GM12878 (cell line): ENCODE results near the gene PRRC2A. TPM values are rescaled to one million over a fixed set of nuclear protein-coding genes. Genes with fewer than 3 reads are reported as not detected.

Source experiments
- ATAC-seq: fragments of 200-7000 bp; cut with Tn5 transposase; 3 replicates; pipeline ENCODE4 v1.9.1; 2020; ENCODE audit warnings: mild to moderate bottlenecking, moderate library complexity
- BruUV-seq: library from RNA; stranded (reverse); fragments of 400-500 nt; replicated peaks from 2 replicates; lab custom pipeline; 2021; lab: Mats Ljungman, UMichigan
- CTCF ChIA-PET: fragments of 300-600 bp; sonication (Branson Sonifier 250); formaldehyde crosslinking; extraction: SDS; loops from one replicate; lab custom pipeline; 2021; ENCODE audit warnings: inconsistent platforms; lab: Yijun Ruan, JAX
- POLR2A ChIA-PET: fragments of 350-600 bp; formaldehyde crosslinking; extraction: SDS; loops from one replicate; lab custom pipeline; 2021; ENCODE audit warnings: inconsistent platforms; lab: Charles Lee
- RAD21 ChIA-PET: fragments of 300-600 bp; sonication (Branson Sonifier 250); formaldehyde crosslinking; loops from one replicate; lab custom pipeline; 2023; ENCODE audit warnings: antibody characterized with exemption; ENCODE audit not compliant: unreplicated experiment; lab: Charles Lee
- SMC1A ChIA-PET: fragments of 300-600 bp; sonication (Branson Sonifier 250); formaldehyde crosslinking; loops from one replicate; lab custom pipeline; 2023; ENCODE audit not compliant: unreplicated experiment, uncharacterized antibody; lab: Charles Lee
- DNase-seq: peaks from one replicate; pipeline ENCODE4 v3.0.0-alpha.2; 2011; ENCODE audit warnings: low read depth, low spot score
- FAIRE-seq: peaks from 3 replicates; lab custom pipeline; 2011; peaks lifted over from hg19 to GRCh38; lab: Jason Lieb, UNC
- H2AFZ ChIP-seq: 2 replicates; pipeline ENCODE4 v1.6.0; 2011; ENCODE audit warnings: low read depth, low read length, control low read depth; ENCODE audit not compliant: control insufficient read depth
- H3K27ac ChIP-seq: 2 replicates; pipeline ENCODE4 v1.5.1; 2011; ENCODE audit warnings: control low read depth; ENCODE audit not compliant: control insufficient read depth, insufficient read depth
- H3K27me3 ChIP-seq, 2 experiments: replicated peaks in 1 of 2; 2 replicates each; pipeline versions ENCODE4 v1.6.0 to v1.6.1; 2011; ENCODE audit warnings: low read length in 1 of 2; ENCODE audit not compliant: control insufficient read depth in 2 of 2, insufficient read depth in 2 of 2
- H3K36me3 ChIP-seq, 2 experiments: 2 replicates each; pipeline ENCODE4 v1.5.1; 2011; ENCODE audit warnings: low read length in 1 of 2; ENCODE audit not compliant: control insufficient read depth in 2 of 2, insufficient read depth in 2 of 2
- H3K4me1 ChIP-seq: 2 replicates; pipeline ENCODE4 v1.6.1; 2011; ENCODE audit warnings: mild to moderate bottlenecking, low read length, moderate library complexity, mixed read lengths; ENCODE audit not compliant: control insufficient read depth, insufficient read depth
- H3K4me2 ChIP-seq: 2 replicates; pipeline ENCODE4 v1.6.0; 2011; ENCODE audit warnings: control low read depth; ENCODE audit not compliant: control insufficient read depth, insufficient read depth
- H3K4me3 ChIP-seq: fragments of 200-600 bp; sonication (generic); 2 replicates; pipeline ENCODE4 v1.5.1; 2016
- H3K79me2 ChIP-seq: 2 replicates; pipeline ENCODE4 v1.6.0; 2011; ENCODE audit warnings: low read length; ENCODE audit not compliant: control insufficient read depth, insufficient read depth
- H3K9ac ChIP-seq: 2 replicates; pipeline ENCODE4 v1.8.0; 2011; ENCODE audit warnings: low read length, control low read depth, mixed read lengths; ENCODE audit not compliant: control insufficient read depth, insufficient read depth
- H3K9me3 ChIP-seq: replicated peaks from 3 replicates; pipeline ENCODE4 v1.5.1; 2011; ENCODE audit warnings: mild to moderate bottlenecking, low read length; ENCODE audit not compliant: control insufficient read depth, insufficient read depth
- H4K20me1 ChIP-seq: 2 replicates; pipeline ENCODE4 v1.6.0; 2011; ENCODE audit not compliant: control insufficient read depth, insufficient read depth
- CBX5 ChIP-seq: sonication (generic); IDR thresholded peaks from 2 replicates; pipeline ENCODE4 v1.6.1; 2016; ENCODE audit warnings: low read depth, moderate library complexity, mild to moderate bottlenecking, inconsistent platforms
- FOXM1 ChIP-seq: IDR thresholded peaks from 2 replicates; pipeline ENCODE4 v1.6.1; 2012; ENCODE audit warnings: low read depth, mild to moderate bottlenecking, inconsistent platforms, low read length, moderate library complexity
- GATAD2B ChIP-seq: fragments of 450-650 bp; conservative IDR thresholded peaks from 2 replicates; pipeline ENCODE4 v1.6.1; 2017; ENCODE audit warnings: low read depth, mild to moderate bottlenecking, moderate library complexity
- SUPT20H ChIP-seq: IDR thresholded peaks from 2 replicates; pipeline ENCODE4 v1.6.1; 2011; ENCODE audit warnings: low read depth, mild to moderate bottlenecking, low read length, moderate library complexity, borderline replicate concordance; ENCODE audit not compliant: control insufficient read depth
- YBX1 ChIP-seq: fragments of 450-650 bp; IDR thresholded peaks from 2 replicates; pipeline ENCODE4 v1.6.1; 2016; ENCODE audit warnings: antibody characterized with exemption
- ZZZ3 ChIP-seq: IDR thresholded peaks from 2 replicates; pipeline ENCODE4 v1.6.1; 2011; ENCODE audit warnings: low read depth; ENCODE audit not compliant: control insufficient read depth, insufficient read length
- WGBS: methylation state at CpG from one replicate; pipeline ENCODE4 v1.1.6; 2016; ENCODE audit warnings: low lambda C conversion rate; ENCODE audit not compliant: insufficient replicate concordance, insufficient coverage; ENCODE audit errors: missing lambda C conversion rate; 5-methylcytosine and 5-hydroxymethylcytosine counted together
- in situ Hi-C: fragments of 300-500 bp; cut with MboI; formaldehyde crosslinking; loops from 9 replicates; pipeline ENCODE4 v1.14.3; 2018; ENCODE audit warnings: mixed read lengths
- intact Hi-C: fragments of 100-400 bp; cut with micrococcal nuclease; formaldehyde crosslinking; loops from one replicate; pipeline ENCODE4 v1.14.2; 2022; ENCODE audit not compliant: unreplicated experiment
- polyA plus RNA-seq, 11 experiments: library from polyadenylated mRNA; depleted of rRNA in 4 of 11; unstranded in 6 of 11; stranded (reverse) in 5 of 11; fragments of >200 nt; fragmentation: Nextera tagmentation in 4 of 11; fragmentation: Illumina TruSeq in 1 of 11; extraction: Ambion mirVana in 4 of 11; extraction: Trizol in 1 of 11; gene quantifications; 1 replicate in 1 of 11; 2 replicates in 10 of 11; pipeline versions ENCODE4 v1.2.1 to v1.2.3, GENCODE V29; 2011 to 2016; ENCODE audit warnings: inconsistent platforms in 2 of 11, missing spikeins in 2 of 11, low read depth in 1 of 11
- total RNA-seq, 4 experiments: library from RNA; depleted of rRNA in 3 of 4; stranded (reverse); fragments of >200 nt in 3 of 4; fragmentation: Illumina TruSeq in 1 of 4; extraction: Trizol in 1 of 4; gene quantifications; 2 replicates each; pipeline versions ENCODE4 v1.2.1 to v1.2.3, GENCODE V29; 2013 to 2021
- TF ChIP-seq, protein P1 (sequence below): fragments of 450-650 bp; IDR thresholded peaks from 2 replicates; pipeline ENCODE4 v1.6.1; 2018; ENCODE audit warnings: borderline replicate concordance, mild to moderate bottlenecking; ENCODE audit not compliant: partially characterized antibody

The PRRC2A gene
- total and polyA plus RNA-seq, 10 of the 15 experiments (the other 5 are each of a cell fraction or from before 2014, with no cell fraction given) = 0.40 to 244 (median 61.3) TPM

GRCh38 chr6:31683591-31683990 is 63.1 kb downstream of the PRRC2A start:
- intact Hi-C loops = loop anchor here (5.0 kb wide), 1 partner anchor 49 kb away; no protein-coding TSS in a partner anchor
- CTCF ChIA-PET = interaction anchor here (0.7 kb wide), 1 partner anchor 86 kb away, joined by 3 read pairs; no protein-coding TSS in a partner anchor

More at GRCh38 chr6:31683591-31683990, 63.1 kb downstream of the PRRC2A start:
- POLR2A ChIA-PET = no interaction called here
- peaks cover 3% of the 10 kb centered on the region; the same call in 1 of the 2 replicates for H3K4me1 ChIP-seq
- SMC1A ChIA-PET = interaction anchor here (1.4 kb wide), 1 partner anchor 129 kb away, joined by 3 read pairs; no protein-coding TSS in a partner anchor
- peaks cover 4 to 13% of the 10 kb centered on the region in 2 experiments; a peak in 3 of 4 replicates for H3K36me3 ChIP-seq
- H3K4me2 ChIP-seq = no peak overlapping the region
- H3K27me3 ChIP-seq = no peaks in the 10 kb centered on the region
- WGBS = 98% methylated on average over 13 of the region's 13 CpGs
- no TSS peak for BruUV-seq
- no peaks in the 10 kb centered on the region for H3K9me3 ChIP-seq
- TF ChIP-seq ZZZ3 (no peak), CBX5 (no peak), FOXM1 (no peak), YBX1 (no peak), GATAD2B (no peak), SUPT20H (no peak)
- TF ChIP-seq, protein P1, sequence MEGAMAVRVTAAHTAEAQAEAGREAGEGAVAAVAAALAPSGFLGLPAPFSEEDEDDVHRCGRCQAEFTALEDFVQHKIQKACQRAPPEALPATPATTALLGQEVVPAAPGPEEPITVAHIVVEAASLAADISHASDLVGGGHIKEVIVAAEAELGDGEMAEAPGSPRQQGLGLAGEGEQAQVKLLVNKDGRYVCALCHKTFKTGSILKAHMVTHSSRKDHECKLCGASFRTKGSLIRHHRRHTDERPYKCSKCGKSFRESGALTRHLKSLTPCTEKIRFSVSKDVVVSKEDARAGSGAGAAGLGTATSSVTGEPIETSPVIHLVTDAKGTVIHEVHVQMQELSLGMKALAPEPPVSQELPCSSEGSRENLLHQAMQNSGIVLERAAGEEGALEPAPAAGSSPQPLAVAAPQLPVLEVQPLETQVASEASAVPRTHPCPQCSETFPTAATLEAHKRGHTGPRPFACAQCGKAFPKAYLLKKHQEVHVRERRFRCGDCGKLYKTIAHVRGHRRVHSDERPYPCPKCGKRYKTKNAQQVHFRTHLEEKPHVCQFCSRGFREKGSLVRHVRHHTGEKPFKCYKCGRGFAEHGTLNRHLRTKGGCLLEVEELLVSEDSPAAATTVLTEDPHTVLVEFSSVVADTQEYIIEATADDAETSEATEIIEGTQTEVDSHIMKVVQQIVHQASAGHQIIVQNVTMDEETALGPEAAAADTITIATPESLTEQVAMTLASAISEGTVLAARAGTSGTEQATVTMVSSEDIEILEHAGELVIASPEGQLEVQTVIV = no peak
- H2AFZ ChIP-seq = no peak overlapping the region
- DNase-seq (no peak), ATAC-seq (no peak), FAIRE-seq (no peak)
- no peak overlapping the region for H3K4me3 ChIP-seq
- RAD21 ChIA-PET = no interaction called here
- H4K20me1 ChIP-seq = no peaks in the 10 kb centered on the region
- in situ Hi-C loops = no loop called here
- no peak overlapping the region for H3K27ac ChIP-seq
- H3K79me2 ChIP-seq = no peaks in the 10 kb centered on the region
- no peak overlapping the region for H3K9ac ChIP-seq
